GM21717 (cell line): ENCODE measurements around the gene LAMB3.

Experiments used
- ATAC-seq: cut with Tn5 transposase; IDR thresholded peaks from one replicate; pipeline ENCODE4 v1.9.1; 2021; ENCODE audit warnings: mild to moderate bottlenecking, moderate library complexity; ENCODE audit not compliant: unreplicated experiment

The LAMB3 gene

GRCh38 chr1:209565759-209566678 is 86.2 kb downstream of the LAMB3 start:
- peak; percentile 89 for ATAC-seq
